Endothelial cell of coronary artery (primary cell): ENCODE results near the gene ARMCX2. TPM values are rescaled to one million over a fixed set of nuclear protein-coding genes. Genes with fewer than 3 reads are reported as not detected.

ENCODE experiments used
- total RNA-seq: library from RNA; depleted of rRNA; stranded (reverse); fragments of >200 nt; gene quantifications from 2 replicates; pipeline ENCODE4 v1.2.3, GENCODE V29; 2014

The ARMCX2 gene
- total RNA-seq, result 55.2 and 80.1 TPM in 2 replicates

GRCh38 chrX:101659601-101660063 is at the start of gene ARMCX2:
TSS of gene ARMCX2 (minus strand) at chrX:101659850. CDS start at chrX:101657588, 2,262 bp downstream.

GRCh38 chrX:101617211-101618191 is 42.1 kb downstream of the ARMCX2 start, which contains the start of gene ARMCX6:
TSS of gene ARMCX6 (minus strand) at chrX:101618000. CDS start at chrX:101616620, 1,380 bp downstream.

Other genes with a start within 250 kb of the ARMCX2 start
- 4.5 and 5.1 TPM in 2 replicates for gene ARMCX4, start 174.4 kb downstream of the ARMCX2 start, total RNA-seq
- 24.6 and 38.5 TPM in 2 replicates for gene ARMCX1, start 109.3 kb downstream of the ARMCX2 start, total RNA-seq
- 25.0 and 34.4 TPM in 2 replicates for gene ARMCX6, start 41.9 kb downstream of the ARMCX2 start, total RNA-seq
- 57.1 and 59.3 TPM in 2 replicates for gene ARMCX3, start 36.7 kb downstream of the ARMCX2 start, total RNA-seq